NOMO-1 treated with DMSO at 0.1 percent for 48 hours (cell line): ENCODE results near the gene GRM8.
A peak's percentile ranks its signal among the peaks of the same experiment; 100 is the strongest.

Experiments
- DNase-seq: peaks from one replicate; lab custom pipeline; 2025; ENCODE audit not compliant: unreplicated experiment; lab: John Stamatoyannopoulos, UW

Gene GRM8

DNA sequence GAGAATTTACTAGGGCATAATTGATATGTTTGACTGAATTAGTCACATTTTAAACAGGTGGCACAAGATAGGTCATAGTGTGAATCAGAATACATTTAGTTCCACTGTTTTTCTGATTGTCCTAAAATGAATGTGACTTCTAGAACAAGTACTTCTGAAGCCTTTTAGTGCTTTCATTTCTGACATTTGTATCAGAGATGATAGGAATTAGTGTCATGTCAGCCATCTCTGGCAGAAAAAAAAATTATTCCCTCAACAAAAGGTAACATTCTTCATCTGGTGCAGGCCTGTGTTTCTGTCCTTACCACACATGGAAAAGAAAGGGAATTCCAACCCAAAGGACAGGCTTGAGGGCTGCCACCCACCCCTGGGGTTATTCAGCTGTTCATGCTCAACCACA lies 21.3 kb downstream of the GRM8 start:
- DNase-seq = no peak

- DNase-seq = no peak
Observed at GRCh38 chr7:127230192-127230925, 22.4 kb downstream of the GRM8 start.

- no peak for DNase-seq
Observed at GRCh38 chr7:127226685-127227374, 25.9 kb downstream of the GRM8 start.

- no peak for DNase-seq
Observed at GRCh38 chr7:127221731-127222130, 31.0 kb downstream of the GRM8 start.

DNA sequence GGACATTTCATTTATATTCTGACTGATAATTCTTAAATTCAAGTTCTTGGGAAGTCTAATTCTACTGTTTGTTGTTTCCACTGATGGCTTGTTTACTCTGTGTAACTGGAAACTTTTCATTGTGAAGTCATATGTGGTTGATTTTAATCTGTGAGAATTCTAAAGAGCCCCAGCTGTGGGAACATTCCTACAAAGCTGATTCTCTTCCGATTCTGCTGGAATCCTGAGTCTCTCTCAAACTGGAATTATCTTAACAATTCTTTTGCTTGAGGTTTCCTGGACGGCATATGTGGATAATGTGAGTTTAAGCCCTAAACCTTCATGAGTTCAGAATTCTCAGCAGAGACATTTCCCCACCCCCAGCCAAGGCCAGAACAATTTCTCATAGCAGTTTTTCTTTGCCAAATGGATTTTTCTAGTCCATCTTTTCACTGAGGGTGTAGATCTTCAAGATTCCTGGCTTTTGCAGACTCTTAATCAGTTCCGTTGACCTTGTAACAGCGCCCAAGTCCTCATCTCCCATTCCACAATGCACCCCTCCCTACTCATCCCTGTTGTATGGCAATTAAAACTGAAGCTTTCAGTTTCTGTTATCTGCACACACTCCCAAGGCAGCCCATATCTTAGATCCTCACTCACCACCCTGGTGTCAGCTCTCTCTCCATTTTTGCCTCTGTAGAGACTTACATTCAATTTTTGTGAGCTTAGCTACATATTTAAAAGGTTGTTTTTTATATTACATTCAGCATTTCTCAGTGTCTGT lies 37.6 kb downstream of the GRM8 start:
- DNase-seq = no peak

- DNase-seq = no peak
Observed at GRCh38 chr7:127209886-127210285, 42.9 kb downstream of the GRM8 start.

DNA sequence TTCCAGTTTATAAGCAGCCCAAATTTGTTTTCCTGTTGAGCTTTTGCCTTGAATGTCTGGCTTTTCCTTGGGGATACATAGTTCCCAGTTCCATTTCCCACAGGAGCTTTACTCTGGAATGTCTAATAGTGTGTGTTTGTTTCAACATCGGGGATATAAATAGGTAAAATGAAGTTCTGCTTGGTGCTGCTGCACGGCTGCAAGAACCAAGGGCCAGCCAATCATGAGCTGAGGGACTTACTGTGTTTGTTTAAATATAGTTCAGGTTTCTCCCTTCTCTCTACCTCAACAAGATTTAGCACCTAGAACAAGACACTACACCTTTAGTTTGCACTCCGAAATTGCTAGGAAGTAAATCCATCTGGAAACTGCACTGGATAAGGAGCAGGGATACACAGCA lies 43.9 kb downstream of the GRM8 start:
- no peak for DNase-seq

GRCh38 chr7:127208351-127208750 lies 44.4 kb downstream of the GRM8 start:
- DNase-seq = no peak

DNA sequence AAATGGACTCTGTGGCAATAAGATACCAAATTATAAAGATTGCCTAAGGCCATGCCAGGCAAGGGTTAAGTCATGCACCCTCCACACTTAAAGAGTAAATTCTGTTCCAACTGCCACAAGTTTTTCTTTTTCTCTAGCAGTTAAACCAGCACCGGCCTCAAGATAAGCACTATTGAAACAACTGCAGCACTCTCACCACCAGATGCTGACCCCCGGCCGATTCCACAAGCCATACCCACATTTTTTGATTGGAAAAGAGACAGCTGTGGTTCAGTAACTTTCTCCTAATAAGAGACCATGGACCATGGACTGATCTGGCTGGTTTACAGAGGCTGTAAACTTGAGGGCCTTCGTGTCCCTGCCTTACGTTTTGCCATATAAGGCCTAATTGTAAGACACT lies 44.9 kb downstream of the GRM8 start:
- no peak for DNase-seq

DNA sequence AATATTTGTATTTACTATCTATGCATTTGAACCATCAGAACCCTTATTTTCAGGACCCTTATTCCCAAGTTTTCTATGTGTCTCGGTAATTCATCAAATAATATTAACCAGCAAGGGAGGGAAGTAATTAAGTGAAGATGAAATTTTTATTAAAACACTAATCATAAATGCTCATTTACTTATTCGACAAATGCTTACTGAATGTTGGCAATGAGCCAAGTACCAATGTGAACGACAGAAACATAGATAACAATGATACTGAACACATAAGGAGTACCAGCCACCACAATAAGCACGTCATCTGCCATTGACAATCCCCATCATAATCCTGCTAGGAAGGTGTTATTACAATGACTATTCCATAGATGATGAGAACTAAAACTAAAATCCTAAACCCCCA lies 45.5 kb downstream of the GRM8 start:
- DNase-seq = no peak

- DNase-seq = no peak
Observed at GRCh38 chr7:127194571-127194970, 58.2 kb downstream of the GRM8 start.

GRCh38 chr7:127189886-127190285 lies 62.9 kb downstream of the GRM8 start:
- DNase-seq = no peak

- DNase-seq = no peak
Observed at GRCh38 chr7:127189074-127189473, 63.7 kb downstream of the GRM8 start.

GRCh38 chr7:127187740-127188139 lies 65.0 kb downstream of the GRM8 start:
- DNase-seq = no peak

- no peak for DNase-seq
Observed at GRCh38 chr7:127186686-127187085, 66.1 kb downstream of the GRM8 start.

DNA sequence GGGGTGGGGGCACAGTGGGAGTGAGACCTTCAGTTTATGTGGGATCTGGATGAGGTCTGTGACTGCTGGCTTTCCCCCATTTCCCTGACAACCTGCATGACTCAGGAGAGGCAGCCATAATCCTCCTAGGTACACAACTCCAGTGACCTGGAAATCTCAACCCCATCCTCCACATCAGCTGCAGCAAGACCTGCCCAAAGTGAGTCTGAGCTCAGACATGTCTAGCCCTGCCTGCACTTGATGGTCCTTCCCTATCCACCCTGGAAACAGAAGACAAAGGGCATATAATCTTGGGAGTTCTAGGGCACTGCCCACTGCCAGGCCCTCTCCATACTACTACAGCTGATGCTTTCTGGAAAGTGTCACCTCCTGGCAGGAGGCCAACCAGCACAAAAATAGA lies 75.6 kb downstream of the GRM8 start:
- DNase-seq = no peak

DNA sequence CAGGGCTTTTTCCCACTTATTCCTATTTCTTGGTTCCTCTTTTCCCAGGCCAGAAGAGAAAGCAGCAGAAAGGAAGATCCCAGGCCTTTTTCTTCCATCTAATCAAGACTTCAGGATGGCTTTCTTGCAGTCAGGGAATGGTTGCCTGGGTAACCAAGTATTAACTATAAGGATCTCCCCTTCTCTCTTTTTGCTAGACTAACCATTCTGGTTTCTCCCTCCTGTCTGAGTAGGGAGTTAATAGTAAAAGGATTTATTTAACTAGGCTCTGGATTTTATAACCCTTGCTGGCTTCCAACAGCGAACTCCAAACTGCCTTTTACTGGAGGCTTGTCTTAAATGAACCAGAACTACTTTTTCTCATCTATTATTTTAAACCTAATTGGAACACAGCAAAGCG lies 90.4 kb downstream of the GRM8 start:
- no peak for DNase-seq

GRCh38 chr7:127158659-127159058 lies 94.1 kb downstream of the GRM8 start:
- DNase-seq = no peak

GRCh38 chr7:127154958-127155357 lies 97.8 kb downstream of the GRM8 start:
- no peak for DNase-seq

- DNase-seq = no peak
Observed at GRCh38 chr7:127154101-127154500, 98.6 kb downstream of the GRM8 start.

- peak; percentile 14 for DNase-seq
Observed at GRCh38 chr7:127153315-127153714, 99.4 kb downstream of the GRM8 start.

DNA sequence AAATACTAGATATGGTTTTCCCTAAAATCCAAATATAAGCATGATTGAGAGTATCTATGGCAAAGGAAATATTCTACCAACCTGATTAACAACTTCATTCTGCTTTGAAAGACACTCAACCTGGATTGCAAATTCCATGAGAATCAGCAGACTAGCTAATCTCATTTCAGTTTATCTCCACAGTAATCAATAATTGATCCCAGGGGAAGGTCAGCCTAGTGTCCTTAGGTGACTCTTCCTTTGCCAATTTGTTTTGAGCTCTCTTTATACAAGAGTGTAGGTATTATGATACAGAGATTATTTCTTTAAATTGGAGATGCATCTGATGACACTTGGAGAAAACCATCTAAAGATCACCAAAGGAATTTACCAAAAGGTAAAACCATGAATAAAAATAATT lies 100.3 kb downstream of the GRM8 start:
- DNase-seq = no peak
